Liver (tissue), 9 donors: Measurements from ENCODE around the gene ELOA. TPM values are rescaled to one million over a fixed set of nuclear protein-coding genes. Genes with fewer than 3 reads are reported as not detected.

Experiments
- DNase-seq: peaks from one replicate; pipeline ENCODE4 v3.0.0-alpha.2; 2017; ENCODE audit warnings: low spot score
- H3K27ac ChIP-seq, 2 donors: one replicate each; pipeline ENCODE4 v1.7.0; 2013; ENCODE audit warnings: inconsistent platforms in 2 of 2, low read length in 2 of 2, control low read depth in 1 of 2, low read depth in 1 of 2, mild to moderate bottlenecking in 1 of 2
- H3K27me3 ChIP-seq, 4 donors: one replicate each; pipeline versions ENCODE4 v1.6.1 to v1.7.0; 2013; ENCODE audit warnings: low read length in 3 of 4, inconsistent platforms in 1 of 4, mild to moderate bottlenecking in 1 of 4, moderate library complexity in 1 of 4; ENCODE audit not compliant: control insufficient read depth in 4 of 4, insufficient read depth in 4 of 4
- H3K36me3 ChIP-seq, 4 donors: one replicate each; pipeline versions ENCODE4 v1.6.1 to v1.7.0; 2013; ENCODE audit warnings: low read length in 3 of 4, mild to moderate bottlenecking in 3 of 4, low read depth in 1 of 4, moderate library complexity in 1 of 4; ENCODE audit not compliant: control insufficient read depth in 4 of 4, insufficient read depth in 3 of 4
- H3K4me1 ChIP-seq, 4 donors: one replicate each; pipeline versions ENCODE4 v1.6.1 to v1.7.0; 2013; ENCODE audit warnings: low read length in 3 of 4, mild to moderate bottlenecking in 3 of 4, moderate library complexity in 1 of 4; ENCODE audit not compliant: control insufficient read depth in 4 of 4, insufficient read depth in 4 of 4
- H3K4me3 ChIP-seq, 3 donors: one replicate each; pipeline versions ENCODE4 v1.6.1 to v1.7.0; 2013; ENCODE audit warnings: low read length in 3 of 3, control low read depth in 1 of 3, low read depth in 1 of 3, mild to moderate bottlenecking in 1 of 3
- H3K9ac ChIP-seq, 2 donors: one replicate each; pipeline ENCODE4 v1.7.0; 2013; ENCODE audit warnings: low read length in 2 of 2, mild to moderate bottlenecking in 2 of 2, moderate library complexity in 2 of 2, control low read depth in 1 of 2, low read depth in 1 of 2
- H3K9me3 ChIP-seq, 4 donors: one replicate each; pipeline versions ENCODE4 v1.6.1 to v1.7.0; 2013; ENCODE audit warnings: low read length in 3 of 4; ENCODE audit not compliant: control insufficient read depth in 4 of 4
- EGR1 ChIP-seq, 2 donors: IDR thresholded peaks; 2 replicates each; pipeline ENCODE4 v1.6.1; 2016 to 2018; ENCODE audit warnings: antibody characterized with exemption in 2 of 2, low read depth in 2 of 2
- FOXA1 ChIP-seq: IDR thresholded peaks from 2 replicates; pipeline ENCODE4 v1.6.1; 2016; ENCODE audit warnings: antibody characterized with exemption
- FOXA2 ChIP-seq: IDR thresholded peaks from 2 replicates; pipeline ENCODE4 v1.6.1; 2016; ENCODE audit warnings: antibody characterized with exemption
- GABPA ChIP-seq, 2 donors: IDR thresholded peaks in 1 of 2; conservative IDR thresholded peaks in 1 of 2; 2 replicates each; pipeline ENCODE4 v1.6.1; 2016; ENCODE audit warnings: antibody characterized with exemption in 2 of 2, mild to moderate bottlenecking in 1 of 2, moderate library complexity in 1 of 2
- HNF4A ChIP-seq, 2 donors: conservative IDR thresholded peaks; 2 replicates each; pipeline ENCODE4 v1.6.1; 2016; ENCODE audit warnings: antibody characterized with exemption in 2 of 2, mild to moderate bottlenecking in 2 of 2
- HNF4G ChIP-seq: IDR thresholded peaks from 2 replicates; pipeline ENCODE4 v1.6.1; 2016; ENCODE audit warnings: antibody characterized with exemption
- JUND ChIP-seq, 2 donors: IDR thresholded peaks; 2 replicates each; pipeline ENCODE4 v1.6.1; 2016; ENCODE audit warnings: antibody characterized with exemption in 2 of 2
- NR2F2 ChIP-seq: IDR thresholded peaks from 2 replicates; pipeline ENCODE4 v1.6.1; 2016; ENCODE audit warnings: antibody characterized with exemption
- RAD21 ChIP-seq, 2 donors: IDR thresholded peaks; 2 replicates each; pipeline ENCODE4 v1.6.1; 2016; ENCODE audit warnings: antibody characterized with exemption in 2 of 2, mild to moderate bottlenecking in 2 of 2
- RXRA ChIP-seq, 2 donors: IDR thresholded peaks; 2 replicates each; pipeline ENCODE4 v1.6.1; 2017 to 2018; ENCODE audit warnings: antibody characterized with exemption in 2 of 2, mild to moderate bottlenecking in 1 of 2
- SP1 ChIP-seq: IDR thresholded peaks from 2 replicates; pipeline ENCODE4 v1.6.1; 2018; ENCODE audit warnings: antibody characterized with exemption, mild to moderate bottlenecking
- TAF1 ChIP-seq: conservative IDR thresholded peaks from 2 replicates; pipeline ENCODE4 v1.6.1; 2016; ENCODE audit warnings: antibody characterized with exemption, mild to moderate bottlenecking
- YY1 ChIP-seq: IDR thresholded peaks from 2 replicates; pipeline ENCODE4 v1.6.1; 2016; ENCODE audit warnings: antibody characterized with exemption, mild to moderate bottlenecking
- WGBS: extraction: QIAGEN DNeasy Blood & Tissue Kit; methylation state at CpG from one replicate; pipeline ENCODE4 v1.1.7; 2013; 5-methylcytosine and 5-hydroxymethylcytosine counted together
- polyA plus RNA-seq, 2 donors: library from polyadenylated mRNA; stranded (reverse) in 1 of 2; unstranded in 1 of 2; fragments of 200-250 nt in 1 of 2; fragments of >200 nt in 1 of 2; fragmentation: Nextera tagmentation in 1 of 2; extraction: Ambion mirVana in 1 of 2; gene quantifications; one replicate each; pipeline versions ENCODE4 v1.2.1 to v1.2.3, GENCODE V29; 2013 to 2015
- total RNA-seq, 2 donors: library from RNA; depleted of rRNA; stranded (reverse); fragments of >200 nt; gene quantifications; one replicate each; pipeline ENCODE4 v1.2.3, GENCODE V29; 2014
- TF ChIP-seq, protein P1 (sequence below): IDR thresholded peaks from 2 replicates; pipeline ENCODE4 v1.6.1; 2016; ENCODE audit warnings: antibody characterized with exemption
- TF ChIP-seq, protein P2 (sequence below): IDR thresholded peaks from 2 replicates; pipeline ENCODE4 v1.6.1; 2016; ENCODE audit warnings: antibody characterized with exemption
- TF ChIP-seq, protein P3 (sequence below): IDR thresholded peaks from 2 replicates; pipeline ENCODE4 v1.6.1; 2016; ENCODE audit warnings: antibody characterized with exemption
- TF ChIP-seq, protein P4 (sequence below): fragments of 150-350 bp; IDR thresholded peaks from 2 replicates; pipeline ENCODE4 v1.5.1; 2017; ENCODE audit warnings: improper control_type of control experiment, low read depth, low read length; ENCODE audit not compliant: missing input control
- TF ChIP-seq, protein P5 (sequence below): IDR thresholded peaks from 2 replicates; pipeline ENCODE4 v1.6.1; 2016; ENCODE audit warnings: antibody characterized with exemption, mild to moderate bottlenecking
- donor health status: healthy.
- donor health status: healthy.
- donor health status: healthy.
- donor health status: healthy.
- donor health status: healthy.

The ELOA gene
- total and polyA plus RNA-seq, 4 donors = 11.1 to 34.9 (median 24.3) TPM

DNA sequence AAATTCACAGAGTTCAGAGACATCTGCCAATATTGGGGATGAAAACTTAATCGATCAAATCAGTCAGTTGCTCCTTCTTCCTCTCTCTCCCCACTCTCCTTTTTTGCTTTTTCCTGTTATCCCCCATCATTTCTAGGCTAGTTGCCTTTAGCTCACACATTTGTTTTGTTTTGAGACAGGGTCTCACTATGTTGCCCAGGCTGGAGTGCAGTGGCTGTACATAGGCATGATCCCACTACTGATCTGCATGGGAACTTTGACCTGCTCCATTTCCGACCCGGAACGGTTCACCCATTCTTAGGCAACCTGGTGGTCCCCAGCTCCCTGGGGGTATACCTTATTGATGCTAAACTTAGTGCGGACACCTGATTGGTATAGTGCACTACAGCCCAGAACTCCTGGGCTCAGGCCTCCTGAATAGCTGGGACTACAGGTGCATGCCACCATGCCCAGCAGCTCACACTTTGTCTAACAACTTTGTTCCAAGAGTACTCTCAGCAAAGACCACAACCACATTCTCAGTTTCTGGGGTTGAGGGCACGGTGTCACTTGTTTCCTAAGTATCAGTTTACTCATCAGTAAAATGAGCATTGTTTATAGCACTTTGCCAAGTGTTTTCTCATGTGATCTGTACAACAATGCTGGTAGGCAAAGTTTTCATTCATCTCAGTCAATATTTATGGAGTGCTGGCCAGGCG lies 6.7 kb upstream of the ELOA start:
- Histone ChIP-seq H3K9ac (no peak overlapping the region), H3K4me3 (no peak overlapping the region), H3K4me1 (peaks cover 3 to 13% (median 6%) of the 10 kb centered on the region in 4 donors), H3K27ac (no peak overlapping the region), H3K27me3 (no peaks in the 10 kb centered on the region), H3K9me3 (no peaks in the 10 kb centered on the region), H3K36me3 (no peaks in the 10 kb centered on the region)
- no peak for DNase-seq
- TF ChIP-seq FOXA1 (no peak), EGR1 (IDR thresholded peaks at IDR 0.05; ENCODE audit: low read depth in 2 of 2) (no peak), TAF1 (no peak), HNF4A (conservative IDR thresholded peaks at IDR 0.05) (no peak), FOXA2 (no peak), YY1 (no peak), RAD21 (IDR thresholded peaks at IDR 0.05) (no peak), RXRA (IDR thresholded peaks at IDR 0.05) (no peak), NR2F2 (no peak), JUND (IDR thresholded peaks at IDR 0.05) (no peak), GABPA (IDR thresholded peaks at IDR 0.05 in 1 of 2, conservative IDR thresholded peaks at IDR 0.05 in 1 of 2) (no peak), SP1 (no peak), HNF4G (no peak)
- TF ChIP-seq, protein P1, sequence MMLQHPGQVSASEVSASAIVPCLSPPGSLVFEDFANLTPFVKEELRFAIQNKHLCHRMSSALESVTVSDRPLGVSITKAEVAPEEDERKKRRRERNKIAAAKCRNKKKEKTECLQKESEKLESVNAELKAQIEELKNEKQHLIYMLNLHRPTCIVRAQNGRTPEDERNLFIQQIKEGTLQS = no peak
- TF ChIP-seq, protein P2, sequence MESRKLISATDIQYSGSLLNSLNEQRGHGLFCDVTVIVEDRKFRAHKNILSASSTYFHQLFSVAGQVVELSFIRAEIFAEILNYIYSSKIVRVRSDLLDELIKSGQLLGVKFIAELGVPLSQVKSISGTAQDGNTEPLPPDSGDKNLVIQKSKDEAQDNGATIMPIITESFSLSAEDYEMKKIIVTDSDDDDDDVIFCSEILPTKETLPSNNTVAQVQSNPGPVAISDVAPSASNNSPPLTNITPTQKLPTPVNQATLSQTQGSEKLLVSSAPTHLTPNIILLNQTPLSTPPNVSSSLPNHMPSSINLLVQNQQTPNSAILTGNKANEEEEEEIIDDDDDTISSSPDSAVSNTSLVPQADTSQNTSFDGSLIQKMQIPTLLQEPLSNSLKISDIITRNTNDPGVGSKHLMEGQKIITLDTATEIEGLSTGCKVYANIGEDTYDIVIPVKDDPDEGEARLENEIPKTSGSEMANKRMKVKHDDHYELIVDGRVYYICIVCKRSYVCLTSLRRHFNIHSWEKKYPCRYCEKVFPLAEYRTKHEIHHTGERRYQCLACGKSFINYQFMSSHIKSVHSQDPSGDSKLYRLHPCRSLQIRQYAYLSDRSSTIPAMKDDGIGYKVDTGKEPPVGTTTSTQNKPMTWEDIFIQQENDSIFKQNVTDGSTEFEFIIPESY = no peak
- TF ChIP-seq, protein P3, sequence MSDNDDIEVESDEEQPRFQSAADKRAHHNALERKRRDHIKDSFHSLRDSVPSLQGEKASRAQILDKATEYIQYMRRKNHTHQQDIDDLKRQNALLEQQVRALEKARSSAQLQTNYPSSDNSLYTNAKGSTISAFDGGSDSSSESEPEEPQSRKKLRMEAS = no peak
- TF ChIP-seq, protein P4, sequence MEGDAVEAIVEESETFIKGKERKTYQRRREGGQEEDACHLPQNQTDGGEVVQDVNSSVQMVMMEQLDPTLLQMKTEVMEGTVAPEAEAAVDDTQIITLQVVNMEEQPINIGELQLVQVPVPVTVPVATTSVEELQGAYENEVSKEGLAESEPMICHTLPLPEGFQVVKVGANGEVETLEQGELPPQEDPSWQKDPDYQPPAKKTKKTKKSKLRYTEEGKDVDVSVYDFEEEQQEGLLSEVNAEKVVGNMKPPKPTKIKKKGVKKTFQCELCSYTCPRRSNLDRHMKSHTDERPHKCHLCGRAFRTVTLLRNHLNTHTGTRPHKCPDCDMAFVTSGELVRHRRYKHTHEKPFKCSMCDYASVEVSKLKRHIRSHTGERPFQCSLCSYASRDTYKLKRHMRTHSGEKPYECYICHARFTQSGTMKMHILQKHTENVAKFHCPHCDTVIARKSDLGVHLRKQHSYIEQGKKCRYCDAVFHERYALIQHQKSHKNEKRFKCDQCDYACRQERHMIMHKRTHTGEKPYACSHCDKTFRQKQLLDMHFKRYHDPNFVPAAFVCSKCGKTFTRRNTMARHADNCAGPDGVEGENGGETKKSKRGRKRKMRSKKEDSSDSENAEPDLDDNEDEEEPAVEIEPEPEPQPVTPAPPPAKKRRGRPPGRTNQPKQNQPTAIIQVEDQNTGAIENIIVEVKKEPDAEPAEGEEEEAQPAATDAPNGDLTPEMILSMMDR = no peak
- TF ChIP-seq, protein P5, sequence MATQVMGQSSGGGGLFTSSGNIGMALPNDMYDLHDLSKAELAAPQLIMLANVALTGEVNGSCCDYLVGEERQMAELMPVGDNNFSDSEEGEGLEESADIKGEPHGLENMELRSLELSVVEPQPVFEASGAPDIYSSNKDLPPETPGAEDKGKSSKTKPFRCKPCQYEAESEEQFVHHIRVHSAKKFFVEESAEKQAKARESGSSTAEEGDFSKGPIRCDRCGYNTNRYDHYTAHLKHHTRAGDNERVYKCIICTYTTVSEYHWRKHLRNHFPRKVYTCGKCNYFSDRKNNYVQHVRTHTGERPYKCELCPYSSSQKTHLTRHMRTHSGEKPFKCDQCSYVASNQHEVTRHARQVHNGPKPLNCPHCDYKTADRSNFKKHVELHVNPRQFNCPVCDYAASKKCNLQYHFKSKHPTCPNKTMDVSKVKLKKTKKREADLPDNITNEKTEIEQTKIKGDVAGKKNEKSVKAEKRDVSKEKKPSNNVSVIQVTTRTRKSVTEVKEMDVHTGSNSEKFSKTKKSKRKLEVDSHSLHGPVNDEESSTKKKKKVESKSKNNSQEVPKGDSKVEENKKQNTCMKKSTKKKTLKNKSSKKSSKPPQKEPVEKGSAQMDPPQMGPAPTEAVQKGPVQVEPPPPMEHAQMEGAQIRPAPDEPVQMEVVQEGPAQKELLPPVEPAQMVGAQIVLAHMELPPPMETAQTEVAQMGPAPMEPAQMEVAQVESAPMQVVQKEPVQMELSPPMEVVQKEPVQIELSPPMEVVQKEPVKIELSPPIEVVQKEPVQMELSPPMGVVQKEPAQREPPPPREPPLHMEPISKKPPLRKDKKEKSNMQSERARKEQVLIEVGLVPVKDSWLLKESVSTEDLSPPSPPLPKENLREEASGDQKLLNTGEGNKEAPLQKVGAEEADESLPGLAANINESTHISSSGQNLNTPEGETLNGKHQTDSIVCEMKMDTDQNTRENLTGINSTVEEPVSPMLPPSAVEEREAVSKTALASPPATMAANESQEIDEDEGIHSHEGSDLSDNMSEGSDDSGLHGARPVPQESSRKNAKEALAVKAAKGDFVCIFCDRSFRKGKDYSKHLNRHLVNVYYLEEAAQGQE = no peak
- WGBS = 89% methylated on average over 7 of the region's 7 CpGs
